Measurements from ENCODE around the gene KRCC1. TPM values are rescaled to one million over a fixed set of nuclear protein-coding genes. Genes with fewer than 3 reads are reported as not detected.
"Not testable (repeated sequence)": the region's sequence is repeated elsewhere in the genome, so short reads cannot be mapped to it uniquely, and the experiment has no call there.

KRCC1 gene
- total RNA-seq, 4 donors from 2014 or later, result 20.0 to 29.5 (median 27.2) TPM

DNA sequence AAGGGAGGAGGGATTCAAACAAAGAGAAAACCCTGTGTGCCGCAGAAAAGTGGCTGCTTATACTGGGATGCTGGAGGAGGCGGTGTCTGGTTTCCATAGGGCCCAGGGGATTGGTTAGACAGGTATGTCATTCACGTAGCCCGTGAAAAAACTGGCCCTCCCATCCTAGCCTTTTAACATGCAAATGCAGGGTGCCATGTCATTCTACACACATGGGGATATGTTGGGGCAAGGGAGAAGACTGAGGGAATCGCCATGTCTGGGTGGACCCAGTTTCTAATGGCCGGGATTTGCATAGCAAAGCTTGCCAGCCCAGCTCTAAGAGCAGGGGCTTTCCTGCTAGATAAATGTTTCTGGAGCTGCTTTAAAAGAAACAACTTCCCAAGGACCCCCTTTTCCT is 31.1 kb downstream of the KRCC1 start:
- DNase-seq (no peak), ATAC-seq (no peak)
- TF ChIP-seq POLR2A (IDR thresholded peaks at IDR 0.05) (no peak), CTCF (IDR thresholded peaks at IDR 0.05 in 4 of 5, conservative IDR thresholded peaks at IDR 0.05 in 1 of 5) (no peak)
- H3K9me3 ChIP-seq, result no peaks in the 10 kb centered on the region
- H3K27ac ChIP-seq, result no peak overlapping the region
- peaks cover 0 to 31% of the 10 kb centered on the region in 2 donors for H3K36me3 ChIP-seq
- in situ Hi-C loops (cut with MboI; ENCODE audit: low sequenced_read_pairs in 4 of 4) (no loop called here), intact Hi-C loops (cut with DNase I; ENCODE audit: low total_unique reads) (no loop called here)
- no peak overlapping the region for H3K4me3 ChIP-seq
- H3K27me3 ChIP-seq, result no peaks in the 10 kb centered on the region
- no peaks in the 10 kb centered on the region for H3K4me1 ChIP-seq

- Histone ChIP-seq H3K27ac (no peak overlapping the region), H3K4me1 (no peaks in the 10 kb centered on the region), H3K27me3 (no peaks in the 10 kb centered on the region), H3K4me3 (no peak overlapping the region), H3K36me3 (peaks cover 0 to 15% of the 10 kb centered on the region in 2 donors), H3K9me3 (no peaks in the 10 kb centered on the region)
- DNase-seq (no peak), ATAC-seq (no peak)
- TF ChIP-seq POLR2A (IDR thresholded peaks at IDR 0.05) (no peak), CTCF (IDR thresholded peaks at IDR 0.05 in 4 of 5, conservative IDR thresholded peaks at IDR 0.05 in 1 of 5) (no peak)
- intact Hi-C loops (cut with DNase I; ENCODE audit: low total_unique reads) (no loop called here), in situ Hi-C loops (cut with MboI; ENCODE audit: low sequenced_read_pairs in 4 of 4) (no loop called here)
These were observed 33.0 kb downstream of the KRCC1 start for GRCh38 chr2:88022669-88022921.

GRCh38 chr2:88019985-88020384 is 35.6 kb downstream of the KRCC1 start:
- DNase-seq (no peak), ATAC-seq (no peak)
- H3K27ac ChIP-seq, result no peak overlapping the region
- H3K36me3 ChIP-seq, result no peaks in the 10 kb centered on the region
- intact Hi-C loops (cut with DNase I; ENCODE audit: low total_unique reads), result loop anchor here (5.0 kb wide), 1 partner anchor 147 kb away; no protein-coding TSS in a partner anchor
- H3K4me1 ChIP-seq, result no peaks in the 10 kb centered on the region
- TF ChIP-seq POLR2A (IDR thresholded peaks at IDR 0.05) (no peak), CTCF (IDR thresholded peaks at IDR 0.05 in 4 of 5, conservative IDR thresholded peaks at IDR 0.05 in 1 of 5) (no peak)
- H3K9me3 ChIP-seq, result no peaks in the 10 kb centered on the region
- H3K4me3 ChIP-seq, result no peak overlapping the region
- H3K27me3 ChIP-seq, result no peaks in the 10 kb centered on the region
- in situ Hi-C loops (cut with MboI; ENCODE audit: low sequenced_read_pairs in 4 of 4), result no loop called here

- no peak overlapping the region for H3K27ac ChIP-seq
- intact Hi-C loops (cut with DNase I; ENCODE audit: low total_unique reads), result loop anchor here (5.0 kb wide), 1 partner anchor 148 kb away; no protein-coding TSS in a partner anchor
- no peak overlapping the region for H3K4me3 ChIP-seq
- H3K9me3 ChIP-seq, result no peaks in the 10 kb centered on the region
- ATAC-seq (no peak), DNase-seq (no peak)
- H3K36me3 ChIP-seq, result no peaks in the 10 kb centered on the region
- H3K4me1 ChIP-seq, result no peaks in the 10 kb centered on the region
- in situ Hi-C loops (cut with MboI; ENCODE audit: low sequenced_read_pairs in 4 of 4), result no loop called here
- TF ChIP-seq POLR2A (IDR thresholded peaks at IDR 0.05) (no peak), CTCF (IDR thresholded peaks at IDR 0.05 in 4 of 5, conservative IDR thresholded peaks at IDR 0.05 in 1 of 5) (no peak)
- H3K27me3 ChIP-seq, result no peaks in the 10 kb centered on the region
These were observed 36.7 kb downstream of the KRCC1 start for GRCh38 chr2:88018909-88019308.

DNA sequence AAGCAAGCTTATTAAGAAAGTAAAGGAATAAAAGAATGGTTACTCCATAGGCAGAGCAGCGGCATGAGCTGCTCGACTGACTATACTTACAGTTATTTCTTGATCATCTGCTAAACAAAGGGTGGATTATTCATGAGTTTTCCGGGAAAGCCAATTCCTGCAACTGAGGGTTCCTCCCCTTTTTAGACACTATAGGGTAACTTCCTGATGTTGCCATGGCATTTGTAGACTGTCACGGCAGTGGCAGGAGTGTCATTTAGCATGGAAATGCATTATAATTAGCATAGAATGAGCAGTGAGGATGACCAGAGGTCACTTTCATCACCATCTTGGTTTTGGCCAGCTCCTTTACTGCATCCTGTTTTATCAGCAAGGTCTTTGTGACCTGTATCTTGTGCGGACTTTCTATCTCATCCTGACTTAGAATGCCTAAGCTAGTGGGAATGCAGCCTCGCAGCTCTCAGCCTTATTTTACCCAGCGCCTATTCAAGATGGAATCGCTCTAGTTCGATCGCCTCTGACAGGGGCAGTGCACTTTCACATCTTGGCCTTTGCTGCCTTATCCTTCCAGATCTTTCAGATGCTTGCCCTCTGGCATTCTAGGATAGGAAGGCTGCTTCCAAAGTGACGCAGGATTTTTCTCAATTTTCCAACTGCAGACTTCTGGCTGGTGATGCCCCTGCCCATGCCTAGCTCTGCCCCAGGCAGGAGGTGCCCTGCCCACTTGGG is 37.3 kb downstream of the KRCC1 start:
- H3K27me3 ChIP-seq; H3K4me1 ChIP-seq; H3K9me3 ChIP-seq; ATAC-seq; H3K27ac ChIP-seq; in situ Hi-C loops (cut with MboI; ENCODE audit: low sequenced_read_pairs in 4 of 4); DNase-seq; H3K4me3 ChIP-seq; H3K36me3 ChIP-seq: not testable (repeated sequence)
- intact Hi-C loops (cut with DNase I; ENCODE audit: low total_unique reads), result loop anchor here (5.0 kb wide), 1 partner anchor 149 kb away; no protein-coding TSS in a partner anchor

DNA sequence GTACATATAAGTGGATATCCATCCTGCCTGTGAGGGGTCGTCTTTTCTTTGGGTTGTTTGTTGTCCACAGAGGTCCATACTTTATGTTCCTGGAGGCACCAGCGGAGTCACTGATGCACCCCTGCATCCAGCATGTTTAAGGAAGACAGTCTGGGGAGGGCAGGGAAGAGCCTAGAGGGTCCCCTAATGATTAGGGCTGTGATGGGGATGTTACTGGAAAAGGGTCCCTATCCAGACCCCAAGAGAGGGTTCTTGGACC is 37.9 kb downstream of the KRCC1 start:
- in situ Hi-C loops (cut with MboI; ENCODE audit: low sequenced_read_pairs in 4 of 4); H3K4me3 ChIP-seq; ATAC-seq: not testable (repeated sequence)

More for the DNA sequence above, 37.9 kb downstream of the KRCC1 start:
- not testable (repeated sequence) for H3K27ac ChIP-seq, H3K27me3 ChIP-seq, H3K36me3 ChIP-seq, H3K9me3 ChIP-seq, H3K4me1 ChIP-seq, DNase-seq
- intact Hi-C loops (cut with DNase I; ENCODE audit: low total_unique reads), result loop anchor here (2.0 to 5.0 kb wide), 2 partner anchors 37 to 150 kb away; partner anchors contain the start of gene KRCC1
